HepG2 (cell line): ENCODE measurements around the gene ZC3H18. TPM values are rescaled to one million over a fixed set of nuclear protein-coding genes. Genes with fewer than 3 reads are reported as not detected.

Source experiments
- CCAR2 ChIP-seq: fragments of 200-400 bp; formaldehyde crosslinking; optimal IDR thresholded peaks from 2 replicates; pipeline ENCODE3; 2018; ENCODE audit warnings: low read depth, mild to moderate bottlenecking, low read length, moderate library complexity
- FOXK2 ChIP-seq: fragments of 450-650 bp; IDR thresholded peaks from 2 replicates; pipeline ENCODE4 v1.6.1; 2016
- FOXP1 ChIP-seq, 2 experiments: fragments of 450-650 bp in 1 of 2; IDR thresholded peaks; 2 replicates each; pipeline ENCODE4 v1.6.1; 2017 to 2018; ENCODE audit warnings: antibody characterized with exemption in 1 of 2
- GATAD1 ChIP-seq: IDR thresholded peaks from 2 replicates; pipeline ENCODE4 v1.6.1; 2016; ENCODE audit warnings: missing genetic modification reagents, missing compliant biosample characterization
- HNRNPUL1 ChIP-seq: fragments of 200-400 bp; formaldehyde crosslinking; IDR thresholded peaks from 2 replicates; pipeline ENCODE4 v1.6.1; 2017; ENCODE audit warnings: low read depth, mild to moderate bottlenecking, low read length, moderate library complexity
- MIER2 ChIP-seq: IDR thresholded peaks from 2 replicates; pipeline ENCODE4 v1.6.1; 2016; ENCODE audit warnings: missing biosample characterization, missing genetic modification reagents
- PAF1 ChIP-seq: IDR thresholded peaks from 2 replicates; pipeline ENCODE4 v1.6.1; 2016; ENCODE audit warnings: missing genetic modification reagents, missing compliant biosample characterization
- PHF8 ChIP-seq: sonication (generic); formaldehyde crosslinking; IDR thresholded peaks from 2 replicates; pipeline ENCODE4 v1.5.0; 2020; ENCODE audit warnings: missing genetic modification reagents
- SALL1 ChIP-seq: sonication (generic); formaldehyde crosslinking; IDR thresholded peaks from 2 replicates; pipeline ENCODE4 v1.8.0; 2022; ENCODE audit warnings: mild to moderate bottlenecking, missing genetic modification reagents
- SMAD1 ChIP-seq: sonication (generic); formaldehyde crosslinking; IDR thresholded peaks from 2 replicates; pipeline ENCODE4 v1.4.0; 2020; ENCODE audit warnings: missing genetic modification reagents, low read depth, mild to moderate bottlenecking, borderline replicate concordance
- TAF1 ChIP-seq: sonication (generic); formaldehyde crosslinking; IDR thresholded peaks from 2 replicates; pipeline ENCODE4 v1.4.0; 2020; ENCODE audit warnings: missing genetic modification reagents
- YEATS2 ChIP-seq: sonication (generic); formaldehyde crosslinking; IDR thresholded peaks from 2 replicates; pipeline ENCODE4 v1.4.0; 2020; ENCODE audit warnings: missing genetic modification reagents, borderline replicate concordance
- ZBTB20 ChIP-seq: sonication (generic); formaldehyde crosslinking; IDR thresholded peaks from 2 replicates; pipeline ENCODE4 v1.8.1; 2023; ENCODE audit warnings: missing genetic modification reagents, low read depth, mild to moderate bottlenecking, borderline replicate concordance
- ZNF224 ChIP-seq: sonication (generic); formaldehyde crosslinking; IDR thresholded peaks from 2 replicates; pipeline ENCODE4 v1.5.0; 2020; ENCODE audit warnings: mild to moderate bottlenecking, missing genetic modification reagents
- ZNF639 ChIP-seq: conservative IDR thresholded peaks from 2 replicates; pipeline ENCODE4 v1.6.1; 2018; ENCODE audit warnings: missing genetic modification reagents
- ZNF747 ChIP-seq: sonication (generic); formaldehyde crosslinking; IDR thresholded peaks from 2 replicates; pipeline ENCODE4 v1.8.1; 2023; ENCODE audit warnings: missing genetic modification reagents, mild to moderate bottlenecking, borderline replicate concordance
- ZNF891 ChIP-seq: sonication (generic); formaldehyde crosslinking; IDR thresholded peaks from 2 replicates; pipeline ENCODE4 v1.5.0; 2020; ENCODE audit warnings: mild to moderate bottlenecking, missing genetic modification reagents
- polyA plus RNA-seq, 8 experiments: library from polyadenylated mRNA; depleted of rRNA in 3 of 8; stranded (reverse) in 7 of 8; unstranded in 1 of 8; fragments of >200 nt; fragmentation: Illumina TruSeq in 4 of 8; extraction: Trizol in 4 of 8; gene quantifications; 2 replicates each; pipeline versions ENCODE4 v1.2.1 to v1.2.3, GENCODE V29; 2011 to 2016; ENCODE audit warnings: low read depth in 4 of 8, missing spikeins in 1 of 8, mixed read lengths in 1 of 8; ENCODE audit not compliant: insufficient read depth in 1 of 8
- total RNA-seq, 5 experiments: library from RNA; depleted of rRNA; stranded (reverse); fragments of >200 nt; fragmentation: Illumina TruSeq; extraction: Trizol; gene quantifications; 2 replicates each; pipeline ENCODE4 v1.2.3, GENCODE V29; 2016; ENCODE audit warnings: low read depth in 1 of 5
- TF ChIP-seq, protein P1 (sequence below): sonication (generic); formaldehyde crosslinking; IDR thresholded peaks from 2 replicates; pipeline ENCODE4 v1.4.0; 2020; ENCODE audit warnings: mild to moderate bottlenecking, missing genetic modification reagents
- TF ChIP-seq, protein P2 (sequence below): sonication (generic); formaldehyde crosslinking; IDR thresholded peaks from 2 replicates; pipeline ENCODE4 v1.8.0; 2022; ENCODE audit warnings: missing genetic modification reagents, mild to moderate bottlenecking, moderate library complexity, borderline replicate concordance
- TF ChIP-seq, protein P3 (sequence below): fragments of 450-650 bp; IDR thresholded peaks from 2 replicates; pipeline ENCODE4 v1.6.1; 2017

The ZC3H18 gene
- total and polyA plus RNA-seq, 2 of the 13 experiments (the other 11 are each of a cell fraction or from before 2014, with no cell fraction given), result 11.2 to 27.4 TPM

- TF ChIP-seq CCAR2 (no peak), FOXP1 (IDR thresholded peaks at IDR 0.05) (no peak), FOXP1 (CRISPR knock-in tag; IDR thresholded peaks at IDR 0.05) (no peak), ZNF747 (CRISPR knock-in tag) (no peak), FOXK2 (no peak), GATAD1 (CRISPR knock-in tag) (no peak), HNRNPUL1 (no peak), ZNF639 (no peak), PHF8 (CRISPR knock-in tag) (no peak), PAF1 (no peak), ZNF224 (CRISPR knock-in tag) (no peak), SMAD1 (no peak), YEATS2 (no peak), ZNF891 (CRISPR knock-in tag) (0 out of 2 replicates have a peak, but pooled peaks have one; percentile 33), TAF1 (CRISPR knock-in tag) (no peak), MIER2 (CRISPR knock-in tag) (no peak), ZBTB20 (CRISPR knock-in tag) (no peak), SALL1 (CRISPR knock-in tag) (no peak)
- TF ChIP-seq, protein P1, sequence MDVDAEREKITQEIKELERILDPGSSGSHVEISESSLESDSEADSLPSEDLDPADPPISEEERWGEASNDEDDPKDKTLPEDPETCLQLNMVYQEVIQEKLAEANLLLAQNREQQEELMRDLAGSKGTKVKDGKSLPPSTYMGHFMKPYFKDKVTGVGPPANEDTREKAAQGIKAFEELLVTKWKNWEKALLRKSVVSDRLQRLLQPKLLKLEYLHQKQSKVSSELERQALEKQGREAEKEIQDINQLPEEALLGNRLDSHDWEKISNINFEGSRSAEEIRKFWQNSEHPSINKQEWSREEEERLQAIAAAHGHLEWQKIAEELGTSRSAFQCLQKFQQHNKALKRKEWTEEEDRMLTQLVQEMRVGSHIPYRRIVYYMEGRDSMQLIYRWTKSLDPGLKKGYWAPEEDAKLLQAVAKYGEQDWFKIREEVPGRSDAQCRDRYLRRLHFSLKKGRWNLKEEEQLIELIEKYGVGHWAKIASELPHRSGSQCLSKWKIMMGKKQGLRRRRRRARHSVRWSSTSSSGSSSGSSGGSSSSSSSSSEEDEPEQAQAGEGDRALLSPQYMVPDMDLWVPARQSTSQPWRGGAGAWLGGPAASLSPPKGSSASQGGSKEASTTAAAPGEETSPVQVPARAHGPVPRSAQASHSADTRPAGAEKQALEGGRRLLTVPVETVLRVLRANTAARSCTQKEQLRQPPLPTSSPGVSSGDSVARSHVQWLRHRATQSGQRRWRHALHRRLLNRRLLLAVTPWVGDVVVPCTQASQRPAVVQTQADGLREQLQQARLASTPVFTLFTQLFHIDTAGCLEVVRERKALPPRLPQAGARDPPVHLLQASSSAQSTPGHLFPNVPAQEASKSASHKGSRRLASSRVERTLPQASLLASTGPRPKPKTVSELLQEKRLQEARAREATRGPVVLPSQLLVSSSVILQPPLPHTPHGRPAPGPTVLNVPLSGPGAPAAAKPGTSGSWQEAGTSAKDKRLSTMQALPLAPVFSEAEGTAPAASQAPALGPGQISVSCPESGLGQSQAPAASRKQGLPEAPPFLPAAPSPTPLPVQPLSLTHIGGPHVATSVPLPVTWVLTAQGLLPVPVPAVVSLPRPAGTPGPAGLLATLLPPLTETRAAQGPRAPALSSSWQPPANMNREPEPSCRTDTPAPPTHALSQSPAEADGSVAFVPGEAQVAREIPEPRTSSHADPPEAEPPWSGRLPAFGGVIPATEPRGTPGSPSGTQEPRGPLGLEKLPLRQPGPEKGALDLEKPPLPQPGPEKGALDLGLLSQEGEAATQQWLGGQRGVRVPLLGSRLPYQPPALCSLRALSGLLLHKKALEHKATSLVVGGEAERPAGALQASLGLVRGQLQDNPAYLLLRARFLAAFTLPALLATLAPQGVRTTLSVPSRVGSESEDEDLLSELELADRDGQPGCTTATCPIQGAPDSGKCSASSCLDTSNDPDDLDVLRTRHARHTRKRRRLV, result no peak
- TF ChIP-seq, protein P2, sequence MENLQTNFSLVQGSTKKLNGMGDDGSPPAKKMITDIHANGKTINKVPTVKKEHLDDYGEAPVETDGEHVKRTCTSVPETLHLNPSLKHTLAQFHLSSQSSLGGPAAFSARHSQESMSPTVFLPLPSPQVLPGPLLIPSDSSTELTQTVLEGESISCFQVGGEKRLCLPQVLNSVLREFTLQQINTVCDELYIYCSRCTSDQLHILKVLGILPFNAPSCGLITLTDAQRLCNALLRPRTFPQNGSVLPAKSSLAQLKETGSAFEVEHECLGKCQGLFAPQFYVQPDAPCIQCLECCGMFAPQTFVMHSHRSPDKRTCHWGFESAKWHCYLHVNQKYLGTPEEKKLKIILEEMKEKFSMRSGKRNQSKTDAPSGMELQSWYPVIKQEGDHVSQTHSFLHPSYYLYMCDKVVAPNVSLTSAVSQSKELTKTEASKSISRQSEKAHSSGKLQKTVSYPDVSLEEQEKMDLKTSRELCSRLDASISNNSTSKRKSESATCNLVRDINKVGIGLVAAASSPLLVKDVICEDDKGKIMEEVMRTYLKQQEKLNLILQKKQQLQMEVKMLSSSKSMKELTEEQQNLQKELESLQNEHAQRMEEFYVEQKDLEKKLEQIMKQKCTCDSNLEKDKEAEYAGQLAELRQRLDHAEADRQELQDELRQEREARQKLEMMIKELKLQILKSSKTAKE (CRISPR knock-in tag), result 0 out of 2 replicates have a peak, but pooled peaks have one; percentile 15
- TF ChIP-seq, protein P3, sequence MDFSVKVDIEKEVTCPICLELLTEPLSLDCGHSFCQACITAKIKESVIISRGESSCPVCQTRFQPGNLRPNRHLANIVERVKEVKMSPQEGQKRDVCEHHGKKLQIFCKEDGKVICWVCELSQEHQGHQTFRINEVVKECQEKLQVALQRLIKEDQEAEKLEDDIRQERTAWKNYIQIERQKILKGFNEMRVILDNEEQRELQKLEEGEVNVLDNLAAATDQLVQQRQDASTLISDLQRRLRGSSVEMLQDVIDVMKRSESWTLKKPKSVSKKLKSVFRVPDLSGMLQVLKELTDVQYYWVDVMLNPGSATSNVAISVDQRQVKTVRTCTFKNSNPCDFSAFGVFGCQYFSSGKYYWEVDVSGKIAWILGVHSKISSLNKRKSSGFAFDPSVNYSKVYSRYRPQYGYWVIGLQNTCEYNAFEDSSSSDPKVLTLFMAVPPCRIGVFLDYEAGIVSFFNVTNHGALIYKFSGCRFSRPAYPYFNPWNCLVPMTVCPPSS, result no peak
Measured at GRCh38 chr16:88540346-88540977, 29.7 kb upstream of the ZC3H18 start (continued).
